GM19351 (cell line): ENCODE data around the gene DENND1A.
A peak's percentile ranks its signal among the peaks of the same experiment; 100 is the strongest.
"Not testable (repeated sequence)": the region's sequence is repeated elsewhere in the genome, so short reads cannot be mapped to it uniquely, and the experiment has no call there.

Experiments
- ATAC-seq: cut with Tn5 transposase; IDR thresholded peaks from one replicate; pipeline ENCODE4 v1.9.1; 2021; ENCODE audit warnings: mild to moderate bottlenecking, moderate library complexity; ENCODE audit not compliant: unreplicated experiment

The DENND1A gene

DNA sequence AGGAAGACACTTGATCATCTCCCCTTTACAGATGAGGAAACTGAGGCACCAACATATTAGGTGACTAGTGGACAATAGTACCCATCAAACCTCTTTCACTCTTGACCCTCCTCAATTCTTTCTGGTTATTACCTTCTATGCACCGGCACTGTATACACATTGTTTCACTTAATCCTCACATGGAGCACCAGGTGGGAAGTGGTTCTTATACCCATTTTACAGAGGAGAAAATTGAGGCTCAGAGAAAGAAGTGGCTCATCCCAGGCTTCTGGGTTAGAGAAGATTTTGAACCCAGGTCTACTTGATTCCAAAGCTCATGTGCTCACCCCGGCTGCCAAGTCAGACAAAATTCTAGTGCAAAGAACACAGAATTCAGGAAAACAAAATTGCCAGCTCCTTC is 17.4 kb upstream of the DENND1A start:
- no peak for ATAC-seq

DNA sequence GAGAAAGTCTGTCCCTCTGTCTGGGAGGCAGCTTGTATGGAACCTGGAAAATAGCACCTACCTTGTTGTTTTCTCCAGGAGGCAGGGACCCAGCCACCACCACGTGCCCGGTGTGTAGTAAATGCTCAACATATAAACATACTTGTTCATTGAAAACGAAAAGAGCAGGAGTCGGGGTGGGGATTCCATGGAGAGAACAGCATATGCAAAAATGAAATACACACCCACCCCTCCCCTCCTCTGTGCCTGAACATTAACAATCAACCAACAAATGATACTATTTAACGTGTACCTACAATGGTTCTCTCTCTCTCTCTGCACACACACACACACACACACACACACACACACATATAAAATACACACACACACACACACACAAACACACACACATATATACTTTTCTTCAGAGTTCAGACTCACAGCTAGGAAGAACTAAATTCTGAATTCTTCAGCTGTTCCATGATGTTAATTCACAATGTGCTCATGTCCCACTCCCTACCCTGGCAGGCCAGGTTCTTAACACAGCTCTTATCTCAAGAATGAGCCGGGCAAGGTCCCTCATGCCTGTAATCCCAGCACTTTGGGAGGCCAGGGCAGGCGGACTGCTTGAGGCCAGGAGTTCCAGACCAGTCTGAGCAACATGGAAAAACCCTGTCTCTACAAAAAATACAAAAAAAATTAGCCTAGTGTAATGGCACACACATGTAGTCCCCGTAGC is 16.3 kb upstream of the DENND1A start:
- no peak for ATAC-seq

DNA sequence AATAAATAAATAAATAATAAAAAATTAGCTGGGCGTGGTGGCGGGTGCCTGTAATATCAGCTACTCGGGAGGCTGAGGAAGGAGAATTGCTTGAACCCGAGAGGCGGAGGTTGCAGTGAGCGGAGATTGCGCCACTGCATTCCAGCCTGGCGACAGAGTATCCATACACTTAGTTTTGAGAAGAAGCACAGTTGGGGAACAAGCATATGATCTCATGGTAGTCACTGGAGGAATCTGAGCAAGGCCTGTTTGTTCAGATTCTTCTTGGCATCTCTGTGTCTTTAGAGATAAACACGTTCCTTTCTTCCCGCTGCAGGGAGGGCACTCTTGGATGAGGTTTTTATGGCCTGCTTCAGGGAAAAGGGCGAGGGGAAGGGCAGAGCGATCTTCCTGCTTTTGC is 15.6 kb upstream of the DENND1A start:
- ATAC-seq, result no peak

DNA sequence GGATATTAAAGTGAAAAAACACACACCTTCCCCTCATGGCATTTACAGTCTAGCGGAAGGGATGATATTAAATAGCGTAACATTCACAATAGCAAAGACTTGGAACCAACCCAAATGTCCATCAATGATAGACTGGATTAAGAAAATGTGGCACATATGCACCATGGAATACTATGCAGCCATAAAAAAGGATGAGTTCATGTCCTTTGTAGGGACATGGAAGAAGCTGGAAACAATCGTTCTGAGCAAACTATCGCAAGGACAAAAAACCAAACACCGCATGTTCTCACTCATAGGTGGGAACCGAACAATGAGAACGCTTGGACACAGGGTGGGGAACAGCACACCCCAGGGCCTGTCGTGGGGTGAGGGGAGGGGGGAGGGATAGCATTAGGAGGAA is 14.5 kb upstream of the DENND1A start:
- not testable (repeated sequence) for ATAC-seq

DNA sequence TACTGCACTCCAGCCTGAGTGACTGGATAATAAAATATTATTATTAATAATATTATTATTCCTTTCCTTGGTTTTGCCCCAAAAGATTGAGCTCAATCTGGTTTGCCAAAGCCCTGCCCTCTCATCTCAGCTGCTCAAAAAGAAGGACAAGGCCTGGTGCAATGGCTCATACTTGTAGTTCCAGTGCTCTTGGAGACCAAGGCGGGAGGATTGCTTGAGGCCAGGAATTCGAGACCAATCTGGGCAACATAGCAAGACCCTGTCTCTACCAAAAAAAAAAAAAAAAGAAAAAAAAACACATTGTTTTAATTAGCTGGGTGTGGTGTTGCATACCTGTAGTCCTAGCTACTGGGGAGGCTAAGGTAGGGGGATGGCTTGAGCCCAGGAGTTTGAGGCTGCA is 13.7 kb upstream of the DENND1A start:
- no peak for ATAC-seq

DNA sequence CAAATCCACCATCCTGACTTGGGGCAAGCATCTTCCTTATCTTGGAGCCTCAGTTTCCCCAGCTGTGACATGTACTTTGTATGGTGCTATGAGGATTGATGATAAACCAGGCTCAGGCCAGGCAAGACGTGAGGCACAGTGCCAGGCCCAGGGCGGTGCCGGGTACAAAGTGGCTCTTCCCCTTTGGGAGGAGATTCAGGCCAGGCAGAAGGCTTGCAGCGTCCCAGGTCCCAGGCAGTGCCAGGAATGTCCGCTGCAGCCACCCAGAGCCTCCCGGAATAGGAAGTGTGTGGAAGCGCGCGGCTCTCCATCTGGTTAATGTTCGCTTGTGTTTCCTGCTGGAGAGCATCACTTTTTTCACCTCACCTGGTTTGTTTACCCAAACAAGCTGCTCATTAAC is 12.6 kb upstream of the DENND1A start:
- no peak for ATAC-seq

DNA sequence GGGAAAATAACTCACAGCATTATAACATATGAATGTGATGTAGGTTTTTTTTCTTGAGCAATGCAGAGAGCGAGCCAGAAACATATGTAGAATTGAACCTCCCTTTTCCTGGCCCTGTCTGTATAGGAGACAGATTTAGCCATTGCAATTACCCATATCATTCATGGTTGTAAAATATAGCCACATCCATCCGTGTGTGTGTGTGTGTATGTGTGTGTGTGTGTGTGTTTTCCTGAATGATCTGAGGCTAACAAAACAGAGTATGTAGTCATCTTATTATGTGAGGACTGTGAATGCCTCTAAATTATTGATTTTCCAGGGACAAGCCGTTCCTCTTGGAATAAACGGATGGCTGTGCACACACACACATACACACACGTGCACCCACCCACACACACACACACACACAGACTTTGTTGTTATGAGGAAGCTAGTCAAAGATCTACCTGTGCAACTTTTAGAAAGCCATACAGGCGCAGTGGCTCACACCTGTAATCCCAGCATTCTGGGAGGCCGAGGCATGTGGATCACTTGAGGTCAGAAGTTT is 11.7 kb upstream of the DENND1A start:
- no peak for ATAC-seq

DNA sequence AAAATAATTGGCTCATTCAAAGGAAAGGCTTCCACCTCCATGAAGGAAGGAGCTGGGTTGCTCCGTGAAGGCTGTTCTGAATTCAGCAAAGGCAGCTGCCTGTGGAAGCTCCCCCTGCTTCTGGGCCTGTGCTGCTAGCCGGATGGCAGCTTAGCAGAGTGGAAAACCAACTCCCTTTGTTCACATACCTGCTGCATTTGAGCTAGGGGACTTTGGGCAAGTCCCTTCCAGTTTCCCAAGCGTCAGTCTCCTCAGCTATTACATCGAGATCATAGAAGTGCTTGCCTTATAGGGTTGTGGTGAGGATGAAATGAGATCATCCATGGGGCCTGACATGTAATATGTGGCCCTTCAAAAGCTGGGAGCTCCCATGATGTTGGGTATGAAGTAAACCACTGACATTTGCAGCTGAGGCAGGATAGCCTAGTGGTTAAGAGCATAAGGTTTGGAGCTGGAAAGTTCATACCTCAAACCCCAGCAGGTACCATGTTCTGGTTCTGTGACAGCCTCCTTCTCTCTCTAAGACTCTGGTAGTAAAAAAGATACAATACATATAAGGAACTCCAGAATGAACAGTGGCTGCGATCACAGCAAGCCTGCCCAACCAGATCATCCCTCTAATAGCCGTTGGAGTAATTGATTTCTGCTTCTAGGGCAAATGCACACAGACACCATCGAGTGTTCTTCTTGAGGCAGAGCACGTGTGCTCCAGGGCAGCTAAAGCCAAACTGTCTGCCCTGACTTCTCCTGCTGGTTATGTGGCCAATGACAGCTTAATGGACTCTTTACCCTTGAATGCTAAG is 11.0 kb upstream of the DENND1A start:
- ATAC-seq, result no peak

DNA sequence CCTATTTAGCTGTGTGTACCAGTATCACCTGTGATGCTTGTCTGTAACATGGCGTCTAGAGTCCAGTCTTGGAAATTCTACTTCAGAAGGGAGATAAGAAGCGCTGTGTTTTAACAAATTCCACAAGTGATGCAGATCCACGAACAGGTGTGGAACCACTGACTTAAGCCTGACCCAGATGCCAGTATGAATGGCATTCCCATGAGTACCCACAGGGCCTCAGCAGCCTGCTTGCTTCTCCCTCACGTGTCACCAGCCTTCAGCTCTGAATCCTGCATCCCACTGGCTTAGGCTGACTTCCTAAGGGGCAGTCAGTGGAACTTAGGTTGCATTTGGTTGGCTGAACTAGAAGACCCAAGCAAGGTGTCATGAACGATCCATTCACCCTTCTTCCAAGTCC is 8.5 kb upstream of the DENND1A start:
- ATAC-seq, result no peak

DNA sequence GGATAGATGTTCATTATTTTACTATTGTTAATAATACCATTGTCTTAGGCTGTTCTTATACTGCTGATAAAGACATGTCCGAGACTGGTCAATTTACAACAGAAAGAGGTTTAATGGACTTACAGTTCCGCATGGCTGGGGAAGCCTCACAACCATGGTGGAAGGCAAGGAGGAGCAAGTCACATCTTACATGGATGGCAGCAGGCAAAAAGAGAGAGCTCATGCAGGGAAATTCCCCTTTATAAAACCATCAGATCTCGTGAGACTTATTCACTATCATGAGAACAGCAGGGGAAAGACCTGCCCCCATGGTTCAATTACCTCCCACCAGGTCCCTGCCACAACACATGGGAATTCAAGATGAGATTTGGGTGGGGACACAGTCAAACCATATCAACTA is 6.6 kb upstream of the DENND1A start:
- not testable (repeated sequence) for ATAC-seq

DNA sequence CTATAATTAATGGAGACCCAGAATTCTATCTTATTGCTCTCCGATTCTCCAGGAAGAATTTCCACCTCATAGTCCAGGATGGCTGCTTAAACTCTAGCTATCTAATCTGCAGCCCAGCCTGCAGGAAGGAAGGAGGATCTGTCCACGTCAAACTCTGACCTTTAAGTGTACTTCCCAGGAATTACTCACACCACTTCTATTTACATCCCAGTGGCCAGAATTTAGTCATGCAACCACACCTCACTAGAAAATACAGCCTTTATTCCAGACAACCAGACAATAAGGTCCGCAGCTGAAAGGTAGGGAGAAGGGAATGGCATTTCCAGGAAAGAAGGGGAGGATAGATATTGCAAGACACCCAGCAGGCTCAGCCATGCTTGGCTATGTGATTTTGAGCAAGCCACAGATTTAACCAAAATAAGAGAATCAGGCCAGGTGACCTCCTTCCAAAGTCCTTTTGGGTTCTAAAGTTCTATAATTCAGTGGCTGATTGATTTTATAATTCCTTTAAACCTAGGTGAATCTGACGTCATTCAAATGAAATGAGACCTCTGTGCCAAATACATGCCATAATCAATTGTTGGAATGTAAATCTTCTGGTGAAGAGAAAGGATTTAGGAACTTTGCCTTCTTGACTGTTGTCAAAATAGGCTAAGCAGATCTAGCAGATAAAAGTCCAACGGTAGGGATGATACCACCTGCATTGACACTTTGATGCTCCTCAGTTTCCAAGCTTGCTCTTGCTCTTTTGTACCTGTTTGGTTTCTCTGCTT is 3.7 kb upstream of the DENND1A start:
- ATAC-seq, result no peak

DNA sequence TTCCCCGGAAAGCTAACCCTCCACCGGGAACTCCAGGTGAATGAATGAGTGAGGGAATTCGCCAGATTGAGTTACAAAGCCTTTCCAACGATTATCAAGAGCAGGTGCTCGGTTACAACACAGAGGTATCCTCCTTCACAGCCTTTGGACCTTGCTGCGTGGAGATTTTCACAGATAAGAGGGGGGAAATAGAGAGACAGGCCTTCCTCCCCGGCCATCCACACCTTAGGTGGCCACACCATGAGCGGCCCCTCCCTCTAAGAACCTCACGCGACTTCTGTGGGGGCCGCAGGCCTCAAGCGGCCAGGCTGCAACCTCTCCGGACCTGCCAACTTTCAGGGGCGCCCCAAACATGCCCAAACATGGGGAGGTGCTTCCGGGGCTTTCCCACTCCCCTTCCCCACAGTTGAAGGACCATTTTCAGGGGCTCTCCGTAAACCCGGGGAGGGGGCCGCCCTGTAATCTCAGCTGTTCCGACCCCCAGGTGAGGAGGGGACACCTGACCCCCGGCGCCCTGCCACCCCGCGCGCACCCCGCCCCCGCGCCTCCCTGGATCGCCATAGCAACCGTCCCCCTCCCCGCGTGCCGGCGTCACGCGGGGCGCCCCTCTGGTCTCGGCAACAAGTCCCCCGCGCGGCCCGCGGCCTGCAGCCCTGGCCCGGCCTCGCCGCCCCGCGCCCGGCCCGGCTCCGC is 603 bp downstream of the DENND1A start:
- peak; percentile 32 for ATAC-seq

DNA sequence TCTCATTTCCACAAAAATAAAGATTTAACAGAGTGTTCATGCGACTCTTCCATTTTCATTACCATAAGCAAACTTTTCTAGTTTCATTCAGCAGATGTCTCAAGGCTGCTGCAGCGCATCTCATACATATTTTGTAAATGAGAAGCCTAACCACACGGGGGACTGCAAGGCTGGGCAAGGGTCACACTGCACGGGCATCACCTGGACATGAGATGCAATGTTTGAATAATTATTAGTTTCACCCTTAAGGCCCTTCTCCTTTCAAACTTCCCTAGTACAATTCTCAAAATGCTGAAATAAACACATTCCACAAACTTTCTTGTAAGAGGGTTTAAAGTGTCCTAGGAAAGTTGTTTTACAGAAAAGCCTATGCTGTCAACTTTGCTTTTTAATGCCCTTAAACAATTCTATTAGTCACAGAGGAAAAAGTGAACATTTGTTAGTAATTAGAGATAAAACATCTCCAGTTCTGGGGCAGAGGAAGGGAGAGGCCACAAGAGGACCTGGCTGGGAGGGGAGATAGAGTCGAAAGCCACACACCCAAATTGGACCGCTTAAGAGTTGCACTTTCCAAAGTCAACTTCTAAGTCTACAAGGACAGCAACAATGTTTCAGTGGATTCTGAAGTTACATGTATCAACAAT is 1.3 kb downstream of the DENND1A start:
- ATAC-seq, result no peak

DNA sequence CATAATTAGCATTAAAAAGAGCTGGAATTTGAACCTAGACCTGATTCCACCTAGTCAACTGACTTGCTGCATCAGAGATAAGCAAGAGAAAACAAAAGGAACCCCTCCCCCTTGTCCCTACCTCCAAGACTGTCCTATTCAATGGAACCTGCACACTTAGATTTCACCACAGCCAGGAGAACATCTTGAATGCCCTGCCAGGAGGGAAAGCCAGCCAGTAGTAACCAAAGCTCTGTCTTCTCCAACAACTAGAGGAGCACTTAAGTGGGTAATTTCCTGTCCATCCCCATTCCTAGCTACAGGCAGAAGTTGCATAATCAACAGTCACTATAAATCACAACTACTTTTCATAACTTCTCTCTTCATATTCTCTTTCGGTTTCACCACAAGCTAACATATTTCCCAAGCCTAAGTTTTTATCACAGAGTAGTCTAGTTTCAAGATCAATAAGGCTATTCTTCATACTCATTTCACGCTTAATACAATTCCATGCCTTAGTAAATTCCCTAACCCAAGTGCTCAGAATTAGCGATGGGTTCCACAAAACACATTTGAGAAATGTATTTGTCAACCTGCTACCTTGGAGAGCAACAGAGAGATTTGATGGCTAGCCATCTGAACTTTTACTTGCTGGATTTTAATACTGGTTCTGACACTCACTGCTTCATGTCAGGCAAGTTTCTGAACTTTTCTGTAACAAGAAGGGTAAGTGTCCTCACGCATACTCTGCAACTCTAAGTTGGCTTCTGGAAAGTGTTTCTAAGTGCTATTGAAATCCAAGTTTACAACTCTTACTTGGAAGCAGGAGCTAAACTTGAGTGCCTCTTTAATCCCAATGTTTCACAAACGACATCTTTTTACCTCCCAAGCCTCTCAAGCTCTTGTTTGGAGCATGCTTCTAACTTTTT is 2.0 kb downstream of the DENND1A start:
- no peak for ATAC-seq

DNA sequence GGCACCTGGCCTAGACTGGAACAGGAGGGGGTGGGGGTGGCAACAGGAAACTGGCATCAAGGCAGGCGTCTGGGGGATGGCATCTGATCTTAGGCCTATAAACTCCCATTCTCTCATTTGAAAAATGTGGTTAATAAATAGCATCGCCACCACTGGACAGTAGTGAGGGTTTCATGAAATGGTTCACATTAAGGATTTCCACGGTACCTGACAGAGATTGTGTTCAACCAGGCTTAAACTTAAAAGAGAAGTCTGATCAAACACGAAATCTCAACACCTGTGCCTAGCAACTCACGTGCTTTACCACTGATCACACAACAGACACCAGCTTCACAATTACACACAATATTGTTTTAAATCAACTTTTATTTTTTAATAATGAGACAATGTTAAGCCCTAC is 3.0 kb downstream of the DENND1A start:
- no peak for ATAC-seq

DNA sequence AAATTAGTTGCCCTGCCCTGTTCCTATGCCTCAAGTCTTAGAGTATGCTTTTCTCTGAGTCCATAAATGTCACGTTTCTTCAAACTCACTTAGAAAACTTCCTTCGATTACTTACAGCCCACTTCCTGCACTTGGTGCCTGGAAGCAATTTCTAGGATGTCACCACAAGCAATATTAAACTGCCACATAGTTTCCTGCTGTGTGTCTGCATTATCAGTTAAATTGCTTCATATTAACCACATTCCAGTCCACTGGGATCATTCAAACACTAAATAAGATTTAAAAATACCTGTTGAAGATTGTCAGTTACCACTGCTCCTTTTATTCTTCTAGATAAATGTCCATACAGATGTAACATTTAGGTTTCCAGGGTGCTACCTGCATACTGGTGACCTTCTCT is 4.1 kb downstream of the DENND1A start:
- no peak for ATAC-seq

DNA sequence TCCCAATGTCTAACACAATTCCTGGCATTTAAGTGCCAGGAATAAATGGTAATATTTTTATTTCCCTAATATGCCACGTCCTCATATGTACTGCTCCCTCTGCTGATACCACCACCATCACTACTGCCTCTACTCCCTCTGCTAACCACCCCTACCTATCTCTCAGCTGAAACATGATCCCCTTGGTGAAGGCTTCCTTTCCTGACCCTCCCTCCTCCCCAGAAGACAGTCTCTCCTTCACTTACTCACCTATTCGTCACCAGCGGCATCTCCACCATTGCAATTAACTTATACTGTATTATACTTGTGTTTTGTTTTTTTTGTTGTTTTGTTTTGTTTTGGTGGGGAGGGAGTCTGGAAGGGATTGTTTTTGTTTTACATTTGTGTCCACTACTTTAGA is 4.8 kb downstream of the DENND1A start:
- no peak for ATAC-seq

DNA sequence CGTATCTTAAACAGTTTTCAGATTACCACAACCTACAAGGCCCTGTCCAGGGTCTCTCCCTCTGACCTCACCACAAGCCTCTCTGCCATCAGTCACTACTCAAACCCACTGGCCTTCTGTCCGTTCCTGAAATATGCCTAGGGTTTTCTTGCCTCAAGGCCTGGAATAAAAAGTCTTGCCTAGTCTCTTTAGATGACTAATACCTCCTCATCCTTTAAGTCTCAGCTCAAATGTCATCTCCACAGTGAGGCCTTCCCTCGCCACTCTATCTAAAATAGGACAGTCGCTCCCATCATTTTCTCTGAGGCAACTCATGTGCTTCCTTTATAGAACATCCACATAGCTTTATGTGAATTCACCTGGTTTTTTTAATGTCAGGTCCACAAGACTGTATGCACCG is 5.2 kb downstream of the DENND1A start:
- ATAC-seq, result no peak

DNA sequence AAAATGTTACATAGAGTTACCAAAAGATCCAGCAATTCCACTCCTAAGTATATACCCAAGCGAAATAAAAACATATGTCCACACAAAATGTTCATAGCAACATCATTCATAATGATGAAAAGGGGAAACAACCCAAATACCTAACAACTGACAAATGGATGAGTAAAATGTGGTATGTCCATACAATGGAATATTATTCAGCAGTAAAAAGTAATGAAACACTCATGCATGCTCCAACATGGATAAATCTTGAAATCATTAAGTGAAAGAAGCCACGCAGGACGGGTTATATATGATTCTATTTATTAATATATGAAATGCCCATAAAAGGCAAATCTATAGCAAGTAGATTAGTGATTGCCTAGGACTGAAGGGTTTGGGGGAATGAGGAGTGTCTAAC is 6.0 kb downstream of the DENND1A start:
- ATAC-seq, result no peak
